ENCODE measurements around the gene NPHP1.

The NPHP1 gene

GRCh38 chr2:110126906-110127305, 77.9 kb downstream of the NPHP1 start:
- ATAC-seq (ENCODE audit: insufficient read depth, low read depth) (no peak), DNase-seq (no peak)
- Histone ChIP-seq H3K4me2 (ENCODE audit: insufficient read depth, low read length) (no peak overlapping the region), H3K9me3 (ENCODE audit: insufficient read depth, low read length, severe bottlenecking) (no peaks in the 10 kb centered on the region), H3K9ac (ENCODE audit: low read depth, low read length) (no peak overlapping the region), H3K27ac (ENCODE audit: low read length) (no peak overlapping the region), H2AFZ (ENCODE audit: low read depth, low read length) (no peak overlapping the region), H4K20me1 (ENCODE audit: insufficient read depth, low read length) (no peaks in the 10 kb centered on the region), H3K79me2 (ENCODE audit: insufficient read depth, low read length) (no peaks in the 10 kb centered on the region), H3K4me1 (ENCODE audit: insufficient read depth, low read length) (no peaks in the 10 kb centered on the region), H3K4me3 (ENCODE audit: low read depth in 1 of 2, low read length in 2 of 2) (no peak overlapping the region), H3K27me3 (ENCODE audit: insufficient read depth, low read length, poor library complexity) (peaks cover 22% of the 10 kb centered on the region), H3K36me3 (ENCODE audit: insufficient read depth, low read length) (no peaks in the 10 kb centered on the region)
- TF ChIP-seq, protein P1, sequence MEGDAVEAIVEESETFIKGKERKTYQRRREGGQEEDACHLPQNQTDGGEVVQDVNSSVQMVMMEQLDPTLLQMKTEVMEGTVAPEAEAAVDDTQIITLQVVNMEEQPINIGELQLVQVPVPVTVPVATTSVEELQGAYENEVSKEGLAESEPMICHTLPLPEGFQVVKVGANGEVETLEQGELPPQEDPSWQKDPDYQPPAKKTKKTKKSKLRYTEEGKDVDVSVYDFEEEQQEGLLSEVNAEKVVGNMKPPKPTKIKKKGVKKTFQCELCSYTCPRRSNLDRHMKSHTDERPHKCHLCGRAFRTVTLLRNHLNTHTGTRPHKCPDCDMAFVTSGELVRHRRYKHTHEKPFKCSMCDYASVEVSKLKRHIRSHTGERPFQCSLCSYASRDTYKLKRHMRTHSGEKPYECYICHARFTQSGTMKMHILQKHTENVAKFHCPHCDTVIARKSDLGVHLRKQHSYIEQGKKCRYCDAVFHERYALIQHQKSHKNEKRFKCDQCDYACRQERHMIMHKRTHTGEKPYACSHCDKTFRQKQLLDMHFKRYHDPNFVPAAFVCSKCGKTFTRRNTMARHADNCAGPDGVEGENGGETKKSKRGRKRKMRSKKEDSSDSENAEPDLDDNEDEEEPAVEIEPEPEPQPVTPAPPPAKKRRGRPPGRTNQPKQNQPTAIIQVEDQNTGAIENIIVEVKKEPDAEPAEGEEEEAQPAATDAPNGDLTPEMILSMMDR (IDR thresholded peaks at IDR 0.05; ENCODE audit: borderline replicate concordance, extremely low read depth, low read length, poor library complexity, severe bottlenecking): no peak
- TF ChIP-seq EZH2 (IDR thresholded peaks at IDR 0.05; ENCODE audit: borderline replicate concordance, low read depth, low read length, severe bottlenecking): no peak

DNA sequence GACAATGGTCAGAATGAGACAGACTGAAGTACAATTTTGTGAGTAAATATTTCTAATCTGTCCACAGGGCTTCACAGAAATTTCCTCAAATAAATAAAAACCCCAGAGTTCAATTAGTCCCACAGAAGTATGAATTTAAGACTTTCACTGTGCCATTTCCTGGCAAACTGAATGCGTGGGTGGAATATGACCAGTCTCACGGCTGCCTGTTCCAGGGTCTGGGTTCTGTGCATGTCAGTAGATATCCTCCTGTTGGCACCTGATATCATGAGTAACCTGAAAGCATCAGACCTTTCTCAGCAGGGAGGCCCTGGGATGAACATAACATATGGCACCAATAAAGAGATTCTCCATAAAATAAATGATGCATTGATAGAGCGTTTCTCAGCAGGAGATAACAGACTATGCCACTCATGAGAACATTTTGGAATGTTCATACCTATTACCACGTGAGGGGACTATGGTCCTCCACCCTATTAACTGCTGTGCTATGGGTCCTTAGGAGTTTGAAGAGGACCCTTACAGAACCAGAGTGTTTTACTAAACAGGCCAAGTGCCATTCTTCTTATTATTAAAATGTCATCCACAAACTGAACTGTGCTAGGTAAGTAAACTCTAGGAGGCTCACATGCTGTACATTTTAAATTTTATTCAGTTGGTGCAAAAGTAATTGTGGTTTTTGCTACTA, 78.6 kb downstream of the NPHP1 start:
- H3K4me2 ChIP-seq (ENCODE audit: insufficient read depth, low read length): no peak overlapping the region
- TF ChIP-seq, protein P1 (IDR thresholded peaks at IDR 0.05; ENCODE audit: borderline replicate concordance, extremely low read depth, low read length, poor library complexity, severe bottlenecking): no peak
- no peak for TF ChIP-seq EZH2 (IDR thresholded peaks at IDR 0.05; ENCODE audit: borderline replicate concordance, low read depth, low read length, severe bottlenecking)
- ATAC-seq (ENCODE audit: insufficient read depth, low read depth) (no peak), DNase-seq (no peak)
- no peaks in the 10 kb centered on the region for H3K4me1 ChIP-seq (ENCODE audit: insufficient read depth, low read length)
- H3K9me3 ChIP-seq (ENCODE audit: insufficient read depth, low read length, severe bottlenecking): no peaks in the 10 kb centered on the region
- no peak overlapping the region for H2AFZ ChIP-seq (ENCODE audit: low read depth, low read length)
- no peak overlapping the region for H3K4me3 ChIP-seq (ENCODE audit: low read depth in 1 of 2, low read length in 2 of 2)
- no peak overlapping the region for H3K9ac ChIP-seq (ENCODE audit: low read depth, low read length)
- H4K20me1 ChIP-seq (ENCODE audit: insufficient read depth, low read length): no peaks in the 10 kb centered on the region
- H3K79me2 ChIP-seq (ENCODE audit: insufficient read depth, low read length): no peaks in the 10 kb centered on the region
- H3K36me3 ChIP-seq (ENCODE audit: insufficient read depth, low read length): no peaks in the 10 kb centered on the region
- no peak overlapping the region for H3K27ac ChIP-seq (ENCODE audit: low read length)
- H3K27me3 ChIP-seq (ENCODE audit: insufficient read depth, low read length, poor library complexity): peaks cover 22% of the 10 kb centered on the region

DNA sequence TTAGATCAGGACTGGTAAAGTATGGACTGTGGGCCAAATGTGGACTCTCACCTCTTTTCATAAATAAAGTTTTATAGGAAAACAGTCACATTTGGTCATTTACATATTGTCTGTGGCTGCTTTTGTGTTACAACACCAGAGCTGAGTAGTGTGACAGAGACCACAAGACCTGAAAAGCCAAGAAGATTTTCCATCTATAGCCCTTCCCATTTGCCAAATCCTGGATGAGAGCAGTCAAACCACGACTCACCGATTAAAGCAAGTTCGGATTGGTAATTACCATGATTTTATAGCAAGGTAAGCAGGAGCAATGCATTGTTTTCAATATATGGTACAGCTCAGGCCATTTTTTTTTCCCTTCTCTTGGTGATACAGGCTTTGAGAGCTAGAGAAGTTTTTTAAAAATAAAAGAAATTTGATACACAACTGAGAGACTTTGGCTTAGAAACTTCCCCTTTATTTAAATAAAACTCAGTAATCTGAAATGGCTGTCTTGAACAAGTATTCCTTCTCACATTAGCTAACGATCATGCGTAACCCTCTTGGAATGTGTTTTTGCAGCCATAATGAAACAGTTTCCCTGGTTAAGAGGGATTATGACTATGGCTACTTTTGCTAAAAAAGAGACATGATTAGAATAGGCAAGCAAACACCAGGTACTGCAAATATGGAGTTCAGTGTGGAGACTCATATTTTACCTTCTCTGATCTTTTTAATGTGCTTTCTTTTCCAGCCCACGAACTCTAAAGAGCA, 79.7 kb downstream of the NPHP1 start:
- ATAC-seq (ENCODE audit: insufficient read depth, low read depth) (no peak), DNase-seq (no peak)
- no peaks in the 10 kb centered on the region for H3K36me3 ChIP-seq (ENCODE audit: insufficient read depth, low read length)
- no peaks in the 10 kb centered on the region for H4K20me1 ChIP-seq (ENCODE audit: insufficient read depth, low read length)
- no peak overlapping the region for H2AFZ ChIP-seq (ENCODE audit: low read depth, low read length)
- TF ChIP-seq, protein P1 (IDR thresholded peaks at IDR 0.05; ENCODE audit: borderline replicate concordance, extremely low read depth, low read length, poor library complexity, severe bottlenecking): no peak
- TF ChIP-seq EZH2 (IDR thresholded peaks at IDR 0.05; ENCODE audit: borderline replicate concordance, low read depth, low read length, severe bottlenecking): no peak
- H3K4me1 ChIP-seq (ENCODE audit: insufficient read depth, low read length): no peaks in the 10 kb centered on the region
- no peaks in the 10 kb centered on the region for H3K9me3 ChIP-seq (ENCODE audit: insufficient read depth, low read length, severe bottlenecking)
- H3K4me2 ChIP-seq (ENCODE audit: insufficient read depth, low read length): no peak overlapping the region
- no peak overlapping the region for H3K4me3 ChIP-seq (ENCODE audit: low read depth in 1 of 2, low read length in 2 of 2)
- no peak overlapping the region for H3K9ac ChIP-seq (ENCODE audit: low read depth, low read length)
- no peak overlapping the region for H3K27ac ChIP-seq (ENCODE audit: low read length)
- H3K79me2 ChIP-seq (ENCODE audit: insufficient read depth, low read length): no peaks in the 10 kb centered on the region
- peaks cover 24% of the 10 kb centered on the region for H3K27me3 ChIP-seq (ENCODE audit: insufficient read depth, low read length, poor library complexity)

Measured in DND-41 (cell line).